HCT116 (cell line): ENCODE results near the gene TMC6. TPM values are rescaled to one million over a fixed set of nuclear protein-coding genes. Genes with fewer than 3 reads are reported as not detected.
A peak's percentile ranks its signal among the peaks of the same experiment; 100 is the strongest.

Experiments
- ATAC-seq: fragments of 200-7000 bp; cut with Tn5 transposase; 2 replicates; pipeline ENCODE4 v1.9.1; 2020; ENCODE audit warnings: mild to moderate bottlenecking, moderate library complexity
- BruUV-seq: library from RNA; stranded (reverse); fragments of 400-500 nt; replicated peaks from 2 replicates; lab custom pipeline; 2021; lab: Mats Ljungman, UMichigan
- CTCF ChIA-PET: fragments of 300-600 bp; sonication (Branson Sonifier 250); formaldehyde crosslinking; loops from one replicate; lab custom pipeline; 2021; ENCODE audit warnings: antibody characterized with exemption; lab: Charles Lee
- POLR2A ChIA-PET: fragments of 300-600, 350-600 bp; sonication (Branson Sonifier 250); formaldehyde crosslinking; loops from one replicate; lab custom pipeline; 2021; ENCODE audit warnings: antibody characterized with exemption; lab: Charles Lee
- RAD21 ChIA-PET, 2 experiments: fragments of 300-600 bp; sonication (Branson Sonifier 250); formaldehyde crosslinking; loops; one replicate each; lab custom pipeline; 2023; ENCODE audit warnings: low total read pairs in 2 of 2; ENCODE audit not compliant: uncharacterized antibody in 2 of 2, unreplicated experiment in 2 of 2, low non-redundant PET in 1 of 2; lab: Charles Lee
- DNase-seq: peaks from one replicate; pipeline ENCODE4 v3.0.0-alpha.2; 2010; ENCODE audit warnings: low read depth, low spot score
- H2AFZ ChIP-seq: fragments of 200-600 bp; shearing (Covaris generic), sonication (generic); 2 replicates; pipeline ENCODE4 v1.6.1; 2017; ENCODE audit warnings: low read depth, mixed run types, mixed read lengths, antibody characterized with exemption, low read length; ENCODE audit not compliant: poor library complexity, severe bottlenecking
- H3K27ac ChIP-seq: 2 replicates; pipeline ENCODE4 v1.5.1; 2012; ENCODE audit warnings: low read depth, low read length
- H3K27me3 ChIP-seq: fragments of 200-600 bp; sonication (generic); 2 replicates; pipeline ENCODE4 v1.6.1; 2016; ENCODE audit warnings: mixed run types, low read length, mixed read lengths; ENCODE audit not compliant: insufficient read depth
- H3K36me3 ChIP-seq, 2 experiments: fragments of 200-500 bp in 1 of 2; fragments of 200-600 bp in 1 of 2; sonication (Bioruptor generic) in 1 of 2; sonication (generic) in 1 of 2; 2 replicates each; pipeline versions ENCODE4 v1.5.1 to v1.6.1; 2014 to 2016; ENCODE audit warnings: low read length in 2 of 2, inconsistent platforms in 1 of 2, mixed read lengths in 1 of 2, mixed run types in 1 of 2; ENCODE audit not compliant: insufficient read depth in 2 of 2, control insufficient read depth in 1 of 2
- H3K4me1 ChIP-seq, 2 experiments: fragments of 200-600 bp in 1 of 2; sonication (generic) in 1 of 2; 2 replicates each; pipeline versions ENCODE4 v1.5.1 to v1.6.1; 2012 to 2017; ENCODE audit warnings: low read length in 2 of 2, inconsistent platforms in 1 of 2, mild to moderate bottlenecking in 1 of 2, mixed read lengths in 1 of 2, mixed run types in 1 of 2, moderate library complexity in 1 of 2; ENCODE audit not compliant: insufficient read depth in 2 of 2, control insufficient read depth in 1 of 2
- H3K4me2 ChIP-seq: fragments of 200-600 bp; sonication (generic); 2 replicates; pipeline ENCODE4 v1.6.1; 2017; ENCODE audit warnings: mixed run types, low read length, mixed read lengths
- H3K4me3 ChIP-seq, 2 experiments: fragments of 200-600 bp in 1 of 2; sonication (generic) in 1 of 2; replicated peaks in 1 of 2; 2 replicates each; pipeline ENCODE4 v1.5.1; 2011 to 2016; ENCODE audit warnings: low read length in 2 of 2, control low read depth in 1 of 2, low read depth in 1 of 2, mild to moderate bottlenecking in 1 of 2, mixed read lengths in 1 of 2, mixed run types in 1 of 2
- H3K79me2 ChIP-seq: fragments of 200-600 bp; sonication (generic); 2 replicates; pipeline ENCODE4 v1.6.1; 2017; ENCODE audit warnings: mild to moderate bottlenecking, mixed run types, low read length, moderate library complexity, mixed read lengths; ENCODE audit not compliant: insufficient read depth
- H3K9ac ChIP-seq: fragments of 200-600 bp; sonication (generic); 2 replicates; pipeline ENCODE4 v1.6.1; 2016; ENCODE audit warnings: low read length, mixed read lengths
- H3K9me2 ChIP-seq: fragments of 200-600 bp; sonication (generic), shearing (Covaris generic); 2 replicates; pipeline ENCODE4 v1.6.1; 2017; ENCODE audit warnings: mixed run types, mild to moderate bottlenecking, moderate library complexity; ENCODE audit not compliant: insufficient read depth
- H3K9me3 ChIP-seq, 2 experiments: fragments of 200-500 bp in 1 of 2; fragments of 200-600 bp in 1 of 2; sonication (Bioruptor generic) in 1 of 2; sonication (generic) in 1 of 2; 2 replicates each; pipeline ENCODE4 v1.6.1; 2014 to 2017; ENCODE audit warnings: low read length in 2 of 2, mixed read lengths in 2 of 2, inconsistent platforms in 1 of 2, low read depth in 1 of 2, mild to moderate bottlenecking in 1 of 2, mixed run types in 1 of 2, moderate library complexity in 1 of 2; ENCODE audit not compliant: control insufficient read depth in 1 of 2, insufficient read depth in 1 of 2
- H4K20me1 ChIP-seq: fragments of 200-600 bp; sonication (generic), shearing (Covaris generic); 2 replicates; pipeline ENCODE4 v1.6.1; 2017; ENCODE audit warnings: mixed run types, mild to moderate bottlenecking, moderate library complexity; ENCODE audit not compliant: insufficient read depth
- CBX3 ChIP-seq: IDR thresholded peaks from 2 replicates; pipeline ENCODE4 v1.6.1; 2012; ENCODE audit warnings: low read depth
- EGR1 ChIP-seq: IDR thresholded peaks from 2 replicates; pipeline ENCODE4 v1.6.1; 2012; ENCODE audit warnings: low read depth
- EZH2 ChIP-seq: fragments of 200-600 bp; sonication (generic); IDR thresholded peaks from 2 replicates; pipeline ENCODE4 v1.6.1; 2017; ENCODE audit warnings: antibody characterized with exemption, mixed run types
- JUND ChIP-seq: IDR thresholded peaks from 2 replicates; pipeline ENCODE4 v1.6.1; 2012
- POLR2A ChIP-seq: IDR thresholded peaks from 2 replicates; pipeline ENCODE4 v1.7.0; 2011; ENCODE audit warnings: borderline replicate concordance; ENCODE audit not compliant: insufficient read depth, insufficient read length; ENCODE audit errors: extremely low read depth
- REST ChIP-seq: IDR thresholded peaks from 2 replicates; pipeline ENCODE4 v1.6.1; 2012; ENCODE audit warnings: low read depth
- SIN3A ChIP-seq: IDR thresholded peaks from 2 replicates; pipeline ENCODE4 v1.6.1; 2012; ENCODE audit warnings: low read depth
- SRF ChIP-seq: IDR thresholded peaks from 2 replicates; pipeline ENCODE4 v1.6.1; 2012; ENCODE audit warnings: low read depth
- TCF7L2 ChIP-seq: IDR thresholded peaks from 2 replicates; pipeline ENCODE4 v1.7.0; 2011; ENCODE audit warnings: borderline replicate concordance, inconsistent platforms; ENCODE audit not compliant: insufficient read depth, insufficient read length; ENCODE audit errors: extremely low read depth
- YY1 ChIP-seq: IDR thresholded peaks from 2 replicates; pipeline ENCODE4 v1.6.1; 2011; ENCODE audit warnings: low read length, low read depth, moderate library complexity, mild to moderate bottlenecking; ENCODE audit not compliant: insufficient replicate concordance; ENCODE audit errors: extremely low read depth
- intact Hi-C: fragments of 100-400 bp; cut with micrococcal nuclease; formaldehyde crosslinking; loops from 2 replicates; pipeline ENCODE4 v1.10.0; 2022
- total RNA-seq: library from RNA; stranded (reverse); gene quantifications from one replicate; pipeline ENCODE4 v1.2.1, GENCODE V29; 2021; ENCODE audit not compliant: unreplicated experiment
- TF ChIP-seq, protein P1 (sequence below), 3 experiments: fragments of 200-600 bp in 1 of 3; sonication (generic) in 1 of 3; IDR thresholded peaks in 2 of 3; conservative IDR thresholded peaks in 1 of 3; 2 replicates each; pipeline ENCODE4 v1.5.1; 2012 to 2017; ENCODE audit warnings: low read depth in 2 of 3, low read length in 2 of 3, antibody characterized with exemption in 1 of 3, borderline replicate concordance in 1 of 3, control low read depth in 1 of 3, mild to moderate bottlenecking in 1 of 3, mixed read lengths in 1 of 3, mixed run types in 1 of 3, moderate library complexity in 1 of 3; ENCODE audit not compliant: insufficient read depth in 1 of 3

Gene TMC6
- total RNA-seq, 1 experiment from 2014 or later: 142 TPM

DNA sequence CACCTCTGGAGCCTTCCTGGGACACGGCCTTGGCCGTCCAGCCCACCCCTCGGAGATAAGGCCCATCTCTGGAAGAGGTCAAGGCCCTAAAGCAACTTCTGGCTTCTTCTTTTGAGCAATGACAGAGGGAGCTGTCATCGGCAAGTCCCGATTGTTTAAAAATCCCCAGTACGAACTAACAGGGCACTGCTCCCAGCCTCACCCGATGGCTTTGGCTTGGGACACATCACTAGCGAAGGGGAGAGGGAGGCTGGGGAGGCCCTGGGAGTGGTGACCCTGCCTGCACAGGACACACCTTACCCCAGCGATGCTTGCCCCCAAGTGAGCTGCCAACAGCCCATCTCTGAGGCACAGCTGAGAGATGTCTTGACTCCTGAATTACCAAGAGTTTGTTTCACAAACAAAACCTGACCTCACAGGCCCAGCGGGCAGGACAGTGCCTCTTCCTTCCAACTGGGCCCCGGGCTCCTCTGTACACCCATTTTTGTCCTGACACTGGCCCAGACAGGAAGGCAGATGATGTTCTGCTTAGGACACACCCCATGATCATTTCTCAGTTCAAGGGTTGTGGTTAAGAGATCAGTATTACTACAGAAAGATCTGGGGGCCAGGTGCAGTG is 44.7 kb upstream of the TMC6 start (continued):
- TF ChIP-seq, protein P1, sequence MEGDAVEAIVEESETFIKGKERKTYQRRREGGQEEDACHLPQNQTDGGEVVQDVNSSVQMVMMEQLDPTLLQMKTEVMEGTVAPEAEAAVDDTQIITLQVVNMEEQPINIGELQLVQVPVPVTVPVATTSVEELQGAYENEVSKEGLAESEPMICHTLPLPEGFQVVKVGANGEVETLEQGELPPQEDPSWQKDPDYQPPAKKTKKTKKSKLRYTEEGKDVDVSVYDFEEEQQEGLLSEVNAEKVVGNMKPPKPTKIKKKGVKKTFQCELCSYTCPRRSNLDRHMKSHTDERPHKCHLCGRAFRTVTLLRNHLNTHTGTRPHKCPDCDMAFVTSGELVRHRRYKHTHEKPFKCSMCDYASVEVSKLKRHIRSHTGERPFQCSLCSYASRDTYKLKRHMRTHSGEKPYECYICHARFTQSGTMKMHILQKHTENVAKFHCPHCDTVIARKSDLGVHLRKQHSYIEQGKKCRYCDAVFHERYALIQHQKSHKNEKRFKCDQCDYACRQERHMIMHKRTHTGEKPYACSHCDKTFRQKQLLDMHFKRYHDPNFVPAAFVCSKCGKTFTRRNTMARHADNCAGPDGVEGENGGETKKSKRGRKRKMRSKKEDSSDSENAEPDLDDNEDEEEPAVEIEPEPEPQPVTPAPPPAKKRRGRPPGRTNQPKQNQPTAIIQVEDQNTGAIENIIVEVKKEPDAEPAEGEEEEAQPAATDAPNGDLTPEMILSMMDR (IDR thresholded peaks at IDR 0.05 in 2 of 3, conservative IDR thresholded peaks at IDR 0.05 in 1 of 3; ENCODE audit: borderline replicate concordance in 1 of 3, insufficient read depth in 1 of 3, low read depth in 2 of 3, low read length in 2 of 3): no peak
- TF ChIP-seq REST (no peak), SRF (no peak), EGR1 (no peak)

- H4K20me1 ChIP-seq: peaks cover 5% of the 10 kb centered on the region; the same call in 1 of the 2 replicates
- H3K27me3 ChIP-seq: no peaks in the 10 kb centered on the region
- no peaks in the 10 kb centered on the region for H3K9me3 ChIP-seq
- H3K79me2 ChIP-seq: peaks cover 30% of the 10 kb centered on the region
- ChIA-PET RAD21 (no interaction called here), POLR2A (interaction anchor here (0.7 to 5.1 kb wide), 2 partner anchors 14 to 21 kb away, joined by 3 to 44 read pairs; partner anchors contain the start of genes AFMID and TK1), CTCF (no interaction called here)
- peak overlapping the region; percentile 10; the same call in 1 of the 2 replicates for H3K27ac ChIP-seq
- H2AFZ ChIP-seq: no peak overlapping the region
- peak overlapping the region; percentile 6; the same call in 1 of the 2 replicates for H3K4me2 ChIP-seq
- H3K4me3 ChIP-seq: no peak overlapping the region
- BruUV-seq: no TSS peak
- 0 out of 2 replicates have a peak, but pooled peaks have one; percentile 3 for ATAC-seq
- H3K36me3 ChIP-seq: peaks cover 25 to 49% of the 10 kb centered on the region in 2 experiments
- peaks cover 22 to 53% of the 10 kb centered on the region in 2 experiments; a peak in 3 of 4 replicates for H3K4me1 ChIP-seq
- no peaks in the 10 kb centered on the region for H3K9me2 ChIP-seq
- no peak overlapping the region; the same call in 1 of the 2 replicates for H3K9ac ChIP-seq
- intact Hi-C loops: no loop called here
- DNase-seq: no peak
- TF ChIP-seq YY1 (no peak), TCF7L2 (no peak), JUND (no peak), CBX3 (no peak), EZH2 (no peak), SRF (no peak), POLR2A (no peak), SIN3A (no peak)
- TF ChIP-seq, protein P1 (IDR thresholded peaks at IDR 0.05 in 2 of 3, conservative IDR thresholded peaks at IDR 0.05 in 1 of 3; ENCODE audit: borderline replicate concordance in 1 of 3, insufficient read depth in 1 of 3, low read depth in 2 of 3, low read length in 2 of 3): no peak
These were observed 43.9 kb upstream of the TMC6 start for GRCh38 chr17:78172249-78173051.
